ENCODE results near the gene CKB. TPM values are rescaled to one million over a fixed set of nuclear protein-coding genes. Genes with fewer than 3 reads are reported as not detected.

Gene CKB
- total and polyA plus RNA-seq, 9 of the 15 experiments (the other 6 are each of a cell fraction or from before 2014, with no cell fraction given): 23.9 to 692 (median 132) TPM

DNA sequence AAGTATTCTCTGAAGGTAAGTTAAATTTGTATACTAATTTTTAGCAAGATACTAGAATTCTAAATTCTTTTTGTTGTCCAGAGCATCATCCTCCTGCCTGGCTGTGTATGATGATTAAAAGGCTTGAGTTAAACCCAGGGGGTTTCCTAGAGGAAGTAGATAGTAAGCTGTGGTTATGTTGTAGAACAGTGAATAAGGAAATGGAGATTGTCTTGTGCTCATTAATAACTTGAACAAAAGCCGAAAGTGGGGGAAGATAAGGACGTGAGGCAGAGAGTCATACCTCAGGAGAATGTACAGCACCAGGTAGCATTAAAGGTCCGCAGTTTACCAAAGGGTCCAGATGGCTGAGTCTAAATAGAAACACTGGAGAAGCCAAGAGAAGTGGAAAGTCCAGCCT, 42.0 kb downstream of the CKB start:
- in situ Hi-C loops (cut with MboI) (no loop called here), intact Hi-C loops (cut with micrococcal nuclease) (no loop called here)
- Histone ChIP-seq H3K27ac (ENCODE audit: extremely low read depth, low read depth, low read length) (no peak overlapping the region), H3K9me3 (replicated peaks; ENCODE audit: control insufficient read depth, insufficient read depth, low read depth, low read length) (no peaks in the 10 kb centered on the region), H3K9ac (ENCODE audit: insufficient read depth in 1 of 2, low read depth in 2 of 2, low read length in 2 of 2) (no peak overlapping the region), H3K4me3 (no peak overlapping the region), H3K27me3 (ENCODE audit: control insufficient read depth in 2 of 2, insufficient read depth in 2 of 2, low read length in 2 of 2) (no peaks in the 10 kb centered on the region), H3K9me1 (ENCODE audit: control insufficient read depth, insufficient read depth, low read length) (no peaks in the 10 kb centered on the region), H3K4me1 (replicated peaks in 1 of 2; ENCODE audit: control insufficient read depth in 2 of 2, insufficient read depth in 2 of 2, low read length in 2 of 2) (no peaks in the 10 kb centered on the region; a peak in 1 of 5 replicates), H3K4me2 (ENCODE audit: insufficient read depth, low read length) (no peak overlapping the region), H2AFZ (ENCODE audit: low read depth, low read length) (no peak overlapping the region), H3K79me2 (ENCODE audit: control insufficient read depth, insufficient read depth, low read length) (no peaks in the 10 kb centered on the region), H3K36me3 (ENCODE audit: control insufficient read depth, insufficient read depth, low read length) (peaks cover 66% of the 10 kb centered on the region), H4K20me1 (replicated peaks; ENCODE audit: control insufficient read depth, insufficient read depth, low read length) (no peaks in the 10 kb centered on the region)
- ATAC-seq (no peak), DNase-seq (ENCODE audit: extremely low read depth in 1 of 4, low spot score in 3 of 4) (no peak), FAIRE-seq (no peak)
- TSS peak; percentile 20 for BruUV-seq (replicated peaks)
- TF ChIP-seq, protein P1, sequence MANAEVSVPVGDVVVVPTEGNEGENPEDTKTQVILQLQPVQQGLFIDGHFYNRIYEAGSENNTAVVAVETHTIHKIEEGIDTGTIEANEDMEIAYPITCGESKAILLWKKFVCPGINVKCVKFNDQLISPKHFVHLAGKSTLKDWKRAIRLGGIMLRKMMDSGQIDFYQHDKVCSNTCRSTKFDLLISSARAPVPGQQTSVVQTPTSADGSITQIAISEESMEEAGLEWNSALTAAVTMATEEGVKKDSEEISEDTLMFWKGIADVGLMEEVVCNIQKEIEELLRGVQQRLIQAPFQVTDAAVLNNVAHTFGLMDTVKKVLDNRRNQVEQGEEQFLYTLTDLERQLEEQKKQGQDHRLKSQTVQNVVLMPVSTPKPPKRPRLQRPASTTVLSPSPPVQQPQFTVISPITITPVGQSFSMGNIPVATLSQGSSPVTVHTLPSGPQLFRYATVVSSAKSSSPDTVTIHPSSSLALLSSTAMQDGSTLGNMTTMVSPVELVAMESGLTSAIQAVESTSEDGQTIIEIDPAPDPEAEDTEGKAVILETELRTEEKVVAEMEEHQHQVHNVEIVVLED (CRISPR knock-in tag; IDR thresholded peaks at IDR 0.05): no peak
- TF ChIP-seq POLR2B (IDR thresholded peaks at IDR 0.05; ENCODE audit: low read depth, partially characterized antibody) (no peak), E2F3 (CRISPR knock-in tag; IDR thresholded peaks at IDR 0.05) (no peak), SRSF1 (IDR thresholded peaks at IDR 0.05; ENCODE audit: low read depth, low read length) (no peak), L3MBTL2 (IDR thresholded peaks at IDR 0.05) (no peak), ZNF24 (IDR thresholded peaks at IDR 0.05) (no peak), ZNF766 (CRISPR knock-in tag; conservative IDR thresholded peaks at IDR 0.05) (no peak), RBM25 (IDR thresholded peaks at IDR 0.05; ENCODE audit: low read depth, low read length, severe bottlenecking) (no peak), BMI1 (IDR thresholded peaks at IDR 0.05; ENCODE audit: low read length) (no peak), COPS2 (conservative IDR thresholded peaks at IDR 0.05) (no peak), JUN (IDR thresholded peaks at IDR 0.05; ENCODE audit: borderline replicate concordance, low read depth, low read length) (no peak), JUN (CRISPR knock-in tag; IDR thresholded peaks at IDR 0.05; ENCODE audit: borderline replicate concordance) (no peak)
- TF ChIP-seq, protein P2, sequence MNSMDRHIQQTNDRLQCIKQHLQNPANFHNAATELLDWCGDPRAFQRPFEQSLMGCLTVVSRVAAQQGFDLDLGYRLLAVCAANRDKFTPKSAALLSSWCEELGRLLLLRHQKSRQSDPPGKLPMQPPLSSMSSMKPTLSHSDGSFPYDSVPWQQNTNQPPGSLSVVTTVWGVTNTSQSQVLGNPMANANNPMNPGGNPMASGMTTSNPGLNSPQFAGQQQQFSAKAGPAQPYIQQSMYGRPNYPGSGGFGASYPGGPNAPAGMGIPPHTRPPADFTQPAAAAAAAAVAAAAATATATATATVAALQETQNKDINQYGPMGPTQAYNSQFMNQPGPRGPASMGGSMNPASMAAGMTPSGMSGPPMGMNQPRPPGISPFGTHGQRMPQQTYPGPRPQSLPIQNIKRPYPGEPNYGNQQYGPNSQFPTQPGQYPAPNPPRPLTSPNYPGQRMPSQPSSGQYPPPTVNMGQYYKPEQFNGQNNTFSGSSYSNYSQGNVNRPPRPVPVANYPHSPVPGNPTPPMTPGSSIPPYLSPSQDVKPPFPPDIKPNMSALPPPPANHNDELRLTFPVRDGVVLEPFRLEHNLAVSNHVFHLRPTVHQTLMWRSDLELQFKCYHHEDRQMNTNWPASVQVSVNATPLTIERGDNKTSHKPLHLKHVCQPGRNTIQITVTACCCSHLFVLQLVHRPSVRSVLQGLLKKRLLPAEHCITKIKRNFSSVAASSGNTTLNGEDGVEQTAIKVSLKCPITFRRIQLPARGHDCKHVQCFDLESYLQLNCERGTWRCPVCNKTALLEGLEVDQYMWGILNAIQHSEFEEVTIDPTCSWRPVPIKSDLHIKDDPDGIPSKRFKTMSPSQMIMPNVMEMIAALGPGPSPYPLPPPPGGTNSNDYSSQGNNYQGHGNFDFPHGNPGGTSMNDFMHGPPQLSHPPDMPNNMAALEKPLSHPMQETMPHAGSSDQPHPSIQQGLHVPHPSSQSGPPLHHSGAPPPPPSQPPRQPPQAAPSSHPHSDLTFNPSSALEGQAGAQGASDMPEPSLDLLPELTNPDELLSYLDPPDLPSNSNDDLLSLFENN (IDR thresholded peaks at IDR 0.05; ENCODE audit: low read depth in 2 of 2, low read length in 2 of 2): no peak
- TF ChIP-seq, protein P3, sequence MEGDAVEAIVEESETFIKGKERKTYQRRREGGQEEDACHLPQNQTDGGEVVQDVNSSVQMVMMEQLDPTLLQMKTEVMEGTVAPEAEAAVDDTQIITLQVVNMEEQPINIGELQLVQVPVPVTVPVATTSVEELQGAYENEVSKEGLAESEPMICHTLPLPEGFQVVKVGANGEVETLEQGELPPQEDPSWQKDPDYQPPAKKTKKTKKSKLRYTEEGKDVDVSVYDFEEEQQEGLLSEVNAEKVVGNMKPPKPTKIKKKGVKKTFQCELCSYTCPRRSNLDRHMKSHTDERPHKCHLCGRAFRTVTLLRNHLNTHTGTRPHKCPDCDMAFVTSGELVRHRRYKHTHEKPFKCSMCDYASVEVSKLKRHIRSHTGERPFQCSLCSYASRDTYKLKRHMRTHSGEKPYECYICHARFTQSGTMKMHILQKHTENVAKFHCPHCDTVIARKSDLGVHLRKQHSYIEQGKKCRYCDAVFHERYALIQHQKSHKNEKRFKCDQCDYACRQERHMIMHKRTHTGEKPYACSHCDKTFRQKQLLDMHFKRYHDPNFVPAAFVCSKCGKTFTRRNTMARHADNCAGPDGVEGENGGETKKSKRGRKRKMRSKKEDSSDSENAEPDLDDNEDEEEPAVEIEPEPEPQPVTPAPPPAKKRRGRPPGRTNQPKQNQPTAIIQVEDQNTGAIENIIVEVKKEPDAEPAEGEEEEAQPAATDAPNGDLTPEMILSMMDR (IDR thresholded peaks at IDR 0.05 in 2 of 3, conservative IDR thresholded peaks at IDR 0.05 in 1 of 3; ENCODE audit: insufficient read depth in 2 of 3, low read depth in 1 of 3, low read length in 3 of 3): no peak
- CTCF ChIA-PET (ENCODE audit: low intra/inter-chr PET ratio): no interaction called here
- POLR2A ChIA-PET: interaction anchor here (1.6 kb wide), 1 partner anchor 13 kb away, joined by 3 read pairs; no protein-coding TSS in a partner anchor
- 78% methylated on average over 3 of the region's 3 CpGs for WGBS (ENCODE audit: insufficient coverage, low coverage, missing lambda C conversion rate)
